Upper lobe of left lung (tissue), 4 donors: Measurements from ENCODE around the gene DYRK3.

Source experiments
- EP300 ChIP-seq, 4 donors: sonication (generic); formaldehyde crosslinking; IDR thresholded peaks; one replicate each; pipeline ENCODE4 v1.5.1; 2017; ENCODE audit warnings: antibody characterized with exemption in 4 of 4, control low read depth in 2 of 4
- POLR2A ChIP-seq, 4 donors: fragments of 450-650 bp; IDR thresholded peaks; one replicate each; pipeline ENCODE4 v1.5.1; 2016 to 2017; ENCODE audit warnings: antibody characterized with exemption in 4 of 4, mild to moderate bottlenecking in 2 of 4
- TF ChIP-seq, protein P1 (sequence below), 6 experiments: fragments of 450-650 bp in 4 of 6; fragments of 200-600 bp in 2 of 6; sonication (generic) in 2 of 6; IDR thresholded peaks; one replicate each; pipeline ENCODE4 v1.5.1; 2016 to 2019; ENCODE audit warnings: antibody characterized with exemption in 6 of 6

DNA sequence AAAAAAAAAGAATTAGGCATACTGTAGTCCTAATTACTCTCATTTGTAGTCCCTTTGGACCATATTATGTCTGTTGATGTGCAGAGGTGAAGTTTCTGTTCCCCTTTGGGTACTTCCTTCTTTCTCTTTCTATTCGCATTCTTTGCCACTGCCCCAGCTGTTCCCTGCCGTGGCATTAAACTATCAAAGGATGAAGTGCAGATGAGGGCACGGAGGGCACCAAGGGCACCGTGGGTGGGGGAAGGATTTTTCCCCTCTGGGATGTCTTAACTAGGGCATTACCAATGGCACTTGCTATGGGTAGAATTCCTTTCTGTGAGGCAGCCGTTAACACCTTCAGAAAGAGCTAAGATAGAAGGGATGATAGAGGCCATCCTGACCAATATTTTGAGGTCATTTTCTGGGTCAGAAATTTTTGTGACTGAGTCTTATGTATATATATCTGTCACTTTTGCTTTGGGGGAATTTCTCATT is 44.4 kb downstream of the DYRK3 start:
- TF ChIP-seq, protein P1, sequence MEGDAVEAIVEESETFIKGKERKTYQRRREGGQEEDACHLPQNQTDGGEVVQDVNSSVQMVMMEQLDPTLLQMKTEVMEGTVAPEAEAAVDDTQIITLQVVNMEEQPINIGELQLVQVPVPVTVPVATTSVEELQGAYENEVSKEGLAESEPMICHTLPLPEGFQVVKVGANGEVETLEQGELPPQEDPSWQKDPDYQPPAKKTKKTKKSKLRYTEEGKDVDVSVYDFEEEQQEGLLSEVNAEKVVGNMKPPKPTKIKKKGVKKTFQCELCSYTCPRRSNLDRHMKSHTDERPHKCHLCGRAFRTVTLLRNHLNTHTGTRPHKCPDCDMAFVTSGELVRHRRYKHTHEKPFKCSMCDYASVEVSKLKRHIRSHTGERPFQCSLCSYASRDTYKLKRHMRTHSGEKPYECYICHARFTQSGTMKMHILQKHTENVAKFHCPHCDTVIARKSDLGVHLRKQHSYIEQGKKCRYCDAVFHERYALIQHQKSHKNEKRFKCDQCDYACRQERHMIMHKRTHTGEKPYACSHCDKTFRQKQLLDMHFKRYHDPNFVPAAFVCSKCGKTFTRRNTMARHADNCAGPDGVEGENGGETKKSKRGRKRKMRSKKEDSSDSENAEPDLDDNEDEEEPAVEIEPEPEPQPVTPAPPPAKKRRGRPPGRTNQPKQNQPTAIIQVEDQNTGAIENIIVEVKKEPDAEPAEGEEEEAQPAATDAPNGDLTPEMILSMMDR (IDR thresholded peaks at IDR 0.05), result no peak
- TF ChIP-seq POLR2A (IDR thresholded peaks at IDR 0.05) (no peak), EP300 (IDR thresholded peaks at IDR 0.05) (no peak)
